Lung (tissue), 12 donors: ENCODE data around the gene RAB11FIP3. TPM values are rescaled to one million over a fixed set of nuclear protein-coding genes. Genes with fewer than 3 reads are reported as not detected.

Experiments used
- ATAC-seq: fragments of 200-7000 bp; cut with Tn5 transposase; one replicate; pipeline ENCODE4 v1.9.1; 2020; ENCODE audit warnings: moderate number of reproducible peaks; ENCODE audit not compliant: insufficient read depth, low FRiP score
- DNase-seq, 3 donors: peaks; one replicate each; pipeline ENCODE4 v3.0.0-alpha.2; 2013 to 2017
- H3K27ac ChIP-seq, 2 donors: one replicate each; pipeline ENCODE4 v1.5.1; 2013; ENCODE audit warnings: mild to moderate bottlenecking in 2 of 2, moderate library complexity in 2 of 2, control low read depth in 1 of 2, inconsistent platforms in 1 of 2, low read depth in 1 of 2, low read length in 1 of 2
- H3K27me3 ChIP-seq, 3 donors: one replicate each; pipeline ENCODE4 v1.5.1; 2013; ENCODE audit warnings: low read length in 2 of 3; ENCODE audit not compliant: control insufficient read depth in 3 of 3, insufficient read depth in 3 of 3
- H3K36me3 ChIP-seq, 4 donors: one replicate each; pipeline ENCODE4 v1.5.1; 2013; ENCODE audit warnings: low read length in 4 of 4, mild to moderate bottlenecking in 1 of 4, moderate library complexity in 1 of 4; ENCODE audit not compliant: control insufficient read depth in 4 of 4, insufficient read depth in 4 of 4
- H3K4me1 ChIP-seq, 5 donors: one replicate each; pipeline ENCODE4 v1.5.1; 2013; ENCODE audit warnings: low read length in 5 of 5, mild to moderate bottlenecking in 2 of 5, moderate library complexity in 1 of 5; ENCODE audit not compliant: control insufficient read depth in 5 of 5, insufficient read depth in 5 of 5
- H3K4me3 ChIP-seq: one replicate; pipeline ENCODE4 v1.5.1; 2013; ENCODE audit warnings: mild to moderate bottlenecking, control low read depth, moderate library complexity
- H3K9ac ChIP-seq, 2 donors: one replicate each; pipeline ENCODE4 v1.5.1; 2013; ENCODE audit warnings: low read length in 2 of 2, control low read depth in 1 of 2; ENCODE audit not compliant: insufficient read depth in 1 of 2
- H3K9me3 ChIP-seq, 4 donors: one replicate each; pipeline ENCODE4 v1.5.1; 2013; ENCODE audit warnings: low read length in 3 of 4, mild to moderate bottlenecking in 1 of 4, moderate library complexity in 1 of 4; ENCODE audit not compliant: control insufficient read depth in 4 of 4, insufficient read depth in 3 of 4
- CTCF ChIP-seq: IDR thresholded peaks from 2 replicates; pipeline ENCODE4 v1.5.1; 2012; ENCODE audit warnings: mild to moderate bottlenecking; ENCODE audit errors: control extremely low read depth, extremely low read depth
- WGBS, 2 donors: extraction: QIAGEN DNeasy Blood & Tissue Kit; methylation state at CpG; one replicate each; pipeline ENCODE4 v1.1.7; 2013; 5-methylcytosine and 5-hydroxymethylcytosine counted together
- polyA plus RNA-seq, 2 donors: library from polyadenylated mRNA; stranded (reverse); fragments of 200-250 nt; gene quantifications; one replicate each; pipeline ENCODE4 v1.2.1, GENCODE V29; 2013
- total RNA-seq, 2 donors: library from RNA; depleted of rRNA in 1 of 2; stranded (reverse); fragments of >200 nt in 1 of 2; gene quantifications; one replicate each; pipeline ENCODE4 v1.2.1, GENCODE V29; 2014 to 2021
- donor health status: control.
- donor health status: control.
- donor health status: Bipolar disorder and iron deficiency.
- donor health status: healthy.
- donor health status: DM: yes; HTN: yes; CAD: no.

Gene RAB11FIP3
- total and polyA plus RNA-seq, 4 donors: 20.7 to 38.3 (median 21.5) TPM

- Histone ChIP-seq H3K4me3 (no peak overlapping the region), H3K4me1 (peaks cover 3 to 9% (median 6%) of the 10 kb centered on the region in 5 donors), H3K9me3 (no peaks in the 10 kb centered on the region), H3K27ac (no peak overlapping the region), H3K9ac (no peak overlapping the region), H3K27me3 (no peaks in the 10 kb centered on the region), H3K36me3 (peaks cover 0 to 6% (median 2%) of the 10 kb centered on the region in 4 donors)
- ATAC-seq (no peak), DNase-seq (no peak)
- no peak for TF ChIP-seq CTCF
- WGBS, 2 donors: 97 to 98% methylated on average over 7 of the region's 7 CpGs
Measured at GRCh38 chr16:430904-431303, 5.5 kb downstream of the RAB11FIP3 start.

DNA sequence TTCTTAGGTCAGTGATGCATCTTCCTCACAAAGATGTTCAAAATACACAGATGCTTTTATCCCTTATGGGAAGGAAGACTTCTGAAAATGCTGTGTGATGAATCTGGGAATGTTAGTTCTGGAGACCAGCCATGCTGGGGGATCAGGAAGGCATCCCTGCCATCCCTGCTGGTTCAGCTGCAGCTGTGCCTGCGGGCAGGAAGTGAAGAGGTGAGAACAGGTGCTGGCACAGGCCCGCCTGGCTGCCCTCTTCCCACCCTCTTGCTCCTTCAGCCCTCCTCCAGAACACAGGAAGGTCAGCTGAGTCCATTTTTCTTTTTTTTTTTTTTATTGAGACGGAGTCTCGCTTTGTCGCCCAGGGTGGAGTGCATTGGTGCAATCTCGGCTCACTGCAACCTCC is 15.2 kb downstream of the RAB11FIP3 start:
- 85 to 90% methylated on average over 6 of the region's 6 CpGs for WGBS, 2 donors
- Histone ChIP-seq H3K9me3 (no peaks in the 10 kb centered on the region), H3K27ac (no peak overlapping the region), H3K4me3 (no peak overlapping the region), H3K36me3 (peaks cover 0 to 10% (median 5%) of the 10 kb centered on the region in 4 donors), H3K27me3 (no peaks in the 10 kb centered on the region), H3K4me1 (no peaks in the 10 kb centered on the region), H3K9ac (no peak overlapping the region)
- no peak for TF ChIP-seq CTCF
- ATAC-seq: no peak
- DNase-seq: no peak

- Histone ChIP-seq H3K9ac (no peak overlapping the region), H3K27ac (no peak overlapping the region), H3K36me3 (peaks cover 0 to 8% (median 5%) of the 10 kb centered on the region in 4 donors), H3K4me3 (no peak overlapping the region), H3K4me1 (no peaks in the 10 kb centered on the region), H3K9me3 (no peaks in the 10 kb centered on the region), H3K27me3 (no peaks in the 10 kb centered on the region)
- no peak for TF ChIP-seq CTCF
- 95 to 97% methylated on average over 6 of the region's 6 CpGs for WGBS, 2 donors
- DNase-seq: no peak
- no peak for ATAC-seq
Measured at GRCh38 chr16:441447-441846, 16.0 kb downstream of the RAB11FIP3 start.

GRCh38 chr16:442976-443375 is 17.5 kb downstream of the RAB11FIP3 start:
- no peaks in the 10 kb centered on the region for H3K4me1 ChIP-seq
- no peak overlapping the region for H3K9ac ChIP-seq
- WGBS, 2 donors: 77 to 82% methylated on average over 6 of the region's 6 CpGs
- no peaks in the 10 kb centered on the region for H3K9me3 ChIP-seq
- DNase-seq (no peak), ATAC-seq (no peak)
- TF ChIP-seq CTCF: no peak
- peaks cover 0 to 7% (median 5%) of the 10 kb centered on the region in 4 donors for H3K36me3 ChIP-seq
- H3K27me3 ChIP-seq: no peaks in the 10 kb centered on the region
- H3K4me3 ChIP-seq: no peak overlapping the region
- H3K27ac ChIP-seq: no peak overlapping the region
